T-helper 1 cell treated with Interleukin-12 subunit alpha and Interleukin-12 subunit beta and Interleukin-4 antibody, amounts not matched to agents 30 ng/mL and 1 ng/mL, for 36 hours (primary cell): ENCODE results near the gene HIGD1C. TPM values are rescaled to one million over a fixed set of nuclear protein-coding genes. Genes with fewer than 3 reads are reported as not detected.
"Not testable (repeated sequence)": the region's sequence is repeated elsewhere in the genome, so short reads cannot be mapped to it uniquely, and the experiment has no call there.

Experiments used
- intact Hi-C: fragments of 100-400 bp; cut with micrococcal nuclease; formaldehyde crosslinking; loops from one replicate; pipeline ENCODE4 v1.15.1; 2024
- total RNA-seq: library from RNA; stranded (reverse); gene quantifications from 2 replicates; pipeline ENCODE4 v1.2.3, GENCODE V29; 2022

HIGD1C gene
- total RNA-seq, result not detected in 2 replicates

DNA sequence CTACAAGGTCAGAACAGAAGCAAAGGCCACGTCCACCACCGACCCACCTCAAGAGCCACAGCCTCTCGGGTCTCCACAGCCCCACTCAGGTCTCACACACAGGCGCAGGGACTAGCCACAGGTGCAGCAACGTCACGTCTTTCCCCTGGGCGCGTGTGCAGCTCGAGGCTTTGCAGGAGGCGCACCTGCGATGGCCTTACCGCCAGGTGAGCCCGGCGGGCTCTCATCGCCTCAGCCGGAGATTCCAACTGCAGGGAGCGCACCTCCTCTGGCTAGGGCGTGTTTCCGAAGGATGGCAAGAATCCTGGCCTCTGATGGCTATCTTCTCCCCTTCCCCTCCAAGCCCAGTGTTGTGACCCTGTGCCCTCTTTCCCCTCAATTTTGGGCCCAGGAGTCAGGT lies at the start of gene HIGD1C:
Gene HIGD1C, plus strand, starts transcription at position 35 of the 400 bp plus-strand sequence. CDS start 1,455 bp downstream, outside the sequence.
- intact Hi-C loops, result loop anchor here (2.0 kb wide), 1 partner anchor 34 kb away; no protein-coding TSS in a partner anchor

GRCh38 chr12:50908479-50908878 lies 43.9 kb upstream of the HIGD1C start:
- intact Hi-C loops, result not testable (repeated sequence)

DNA sequence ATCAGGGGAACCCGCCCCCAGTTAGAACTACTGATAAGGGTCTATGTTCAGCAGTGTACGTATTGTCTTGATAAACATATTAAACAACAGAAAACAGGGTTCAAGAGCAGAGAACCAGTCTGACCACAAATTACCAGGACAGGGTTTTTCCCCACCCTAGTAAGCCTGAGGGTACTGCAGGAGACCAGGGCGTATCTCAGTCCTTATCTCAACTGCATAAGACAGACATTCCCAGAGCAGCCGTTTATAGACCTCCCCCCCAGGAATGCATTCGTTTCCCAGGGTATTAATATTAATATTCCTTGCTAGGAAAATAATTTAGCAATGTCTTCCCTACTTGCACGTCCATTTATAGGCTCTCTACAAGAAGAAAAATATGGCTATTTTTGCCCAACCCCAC lies 40.0 kb upstream of the HIGD1C start:
- intact Hi-C loops, result not testable (repeated sequence)

GRCh38 chr12:50913224-50913623 lies 39.1 kb upstream of the HIGD1C start:
- intact Hi-C loops, result no loop called here

DNA sequence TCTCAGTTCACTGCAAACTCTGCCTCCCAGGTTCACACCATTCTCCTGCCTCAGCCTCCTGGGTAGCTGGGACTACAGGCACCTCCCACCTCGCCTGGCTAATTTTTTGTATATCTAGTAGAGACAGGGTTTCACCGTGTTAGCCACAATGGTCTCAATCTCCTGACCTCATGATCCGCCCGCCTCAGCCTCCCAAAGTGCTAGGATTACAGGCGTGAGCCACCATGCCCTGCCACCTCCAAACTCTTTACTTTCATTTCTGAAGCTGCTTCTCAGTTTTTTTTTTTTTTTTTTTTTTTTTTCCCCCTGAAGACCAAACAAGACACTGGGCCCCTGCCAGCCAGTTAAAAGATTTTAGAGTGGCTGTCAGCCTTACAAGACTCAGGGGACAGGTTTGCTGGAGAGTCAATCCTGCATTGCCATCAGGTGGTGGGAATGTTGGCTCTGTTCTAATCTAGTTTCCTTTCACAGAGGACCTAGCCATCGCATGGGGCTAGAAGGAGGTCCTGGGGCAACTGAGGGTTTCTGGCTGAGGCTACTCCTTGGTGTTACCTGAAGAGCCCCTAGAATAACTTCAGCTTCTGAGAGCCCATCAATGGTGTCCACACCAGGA lies 37.4 kb upstream of the HIGD1C start:
- intact Hi-C loops, result no loop called here

GRCh38 chr12:50916292-50916691 lies 36.1 kb upstream of the HIGD1C start:
- intact Hi-C loops, result no loop called here

GRCh38 chr12:50918584-50919316 lies 33.6 kb upstream of the HIGD1C start:
- intact Hi-C loops, result no loop called here

DNA sequence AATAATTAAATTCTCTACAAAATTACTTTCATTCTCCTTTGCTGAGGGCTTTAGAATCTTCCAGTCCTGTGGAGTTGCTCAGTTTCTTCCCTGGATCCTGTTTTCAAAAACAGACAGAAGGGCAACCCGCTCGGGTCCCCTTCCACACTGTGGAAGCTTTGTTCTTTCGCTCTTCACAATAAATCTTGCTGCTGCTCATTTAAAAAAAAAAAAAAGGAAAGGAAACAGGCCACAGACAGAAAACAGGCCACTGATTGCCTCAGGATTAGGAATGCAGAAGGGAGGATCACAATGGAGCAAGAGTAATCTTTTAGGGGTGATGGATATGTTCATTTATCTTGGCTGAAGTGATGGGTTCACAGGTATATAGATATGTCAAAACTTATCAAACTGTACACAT lies 29.5 kb upstream of the HIGD1C start:
- intact Hi-C loops, result no loop called here

DNA sequence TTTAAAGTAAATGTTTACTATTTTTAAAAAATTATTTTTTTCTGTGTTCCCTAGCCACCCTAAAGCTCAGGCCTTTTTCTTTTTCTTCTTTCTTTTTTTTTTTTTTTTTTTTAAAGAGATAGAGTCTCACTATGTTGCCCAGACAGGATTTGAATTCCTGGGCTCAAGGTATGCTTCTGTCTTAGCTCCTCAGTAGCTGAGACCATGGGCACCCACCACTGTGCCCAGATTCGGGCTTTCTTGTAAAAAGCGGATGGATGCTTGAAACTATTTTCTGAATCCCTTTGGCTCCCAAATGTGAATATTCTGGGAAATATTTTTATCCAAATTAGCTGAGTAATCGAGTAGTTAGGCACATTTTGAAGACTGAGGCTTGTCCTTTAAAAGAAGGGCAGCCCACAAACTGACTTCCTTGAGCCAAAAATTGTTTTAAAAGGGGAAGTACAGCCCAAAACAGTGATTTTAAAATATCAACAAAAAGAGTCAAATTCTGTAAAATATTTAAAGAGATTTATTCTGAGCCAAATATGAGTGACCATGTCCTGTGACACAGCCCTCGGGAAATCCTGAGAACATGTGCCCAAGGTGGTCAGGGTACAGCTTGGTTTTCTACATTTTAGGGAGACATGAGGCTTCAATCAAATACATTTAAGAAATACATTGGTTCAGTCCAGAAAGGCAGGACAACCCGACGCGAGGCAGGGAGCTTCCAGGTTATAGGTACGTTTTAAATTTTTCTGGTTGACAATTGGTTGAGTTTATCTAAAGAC lies 28.8 kb upstream of the HIGD1C start:
- intact Hi-C loops, result loop anchor here (1.0 kb wide), 1 partner anchor 98 kb away; no protein-coding TSS in a partner anchor

DNA sequence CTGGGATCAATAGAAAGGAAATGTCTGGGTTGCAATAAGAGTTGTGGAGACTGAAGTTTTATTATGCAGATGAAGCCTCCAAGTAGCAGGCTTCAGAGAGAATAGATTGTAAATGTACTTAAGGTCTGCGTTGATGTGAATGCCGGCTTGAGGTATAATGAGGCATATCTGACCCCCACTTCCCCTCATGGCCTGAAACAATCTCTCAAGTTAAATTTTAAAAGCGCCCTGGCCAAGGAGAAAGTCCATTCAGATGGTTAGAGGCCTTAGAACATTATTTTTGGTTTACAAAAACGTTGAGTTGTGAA lies 28.3 kb upstream of the HIGD1C start:
- intact Hi-C loops, result loop anchor here (1.0 kb wide), 1 partner anchor 99 kb away; no protein-coding TSS in a partner anchor

GRCh38 chr12:50924439-50925341 lies 27.7 kb upstream of the HIGD1C start:
- intact Hi-C loops, result loop anchor here (1.0 kb wide), 1 partner anchor 99 kb away; no protein-coding TSS in a partner anchor

DNA sequence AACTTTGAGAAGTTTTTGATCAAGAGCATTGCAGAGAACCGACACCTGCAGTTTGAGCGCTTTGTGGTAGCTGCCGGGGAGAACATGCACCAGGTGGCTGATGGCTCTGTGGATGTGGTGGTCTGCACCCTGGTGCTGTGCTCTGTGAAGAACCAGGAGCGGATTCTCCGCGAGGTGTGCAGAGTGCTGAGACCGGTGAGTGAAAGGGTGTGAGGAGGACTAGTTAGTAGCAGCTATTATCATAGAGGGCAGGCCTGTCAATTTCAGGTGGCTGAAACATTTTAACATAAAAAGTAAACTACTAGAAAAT lies 27.0 kb upstream of the HIGD1C start:
- intact Hi-C loops, result no loop called here

- intact Hi-C loops, result no loop called here
These were observed 26.4 kb upstream of the HIGD1C start for GRCh38 chr12:50925920-50926319.

DNA sequence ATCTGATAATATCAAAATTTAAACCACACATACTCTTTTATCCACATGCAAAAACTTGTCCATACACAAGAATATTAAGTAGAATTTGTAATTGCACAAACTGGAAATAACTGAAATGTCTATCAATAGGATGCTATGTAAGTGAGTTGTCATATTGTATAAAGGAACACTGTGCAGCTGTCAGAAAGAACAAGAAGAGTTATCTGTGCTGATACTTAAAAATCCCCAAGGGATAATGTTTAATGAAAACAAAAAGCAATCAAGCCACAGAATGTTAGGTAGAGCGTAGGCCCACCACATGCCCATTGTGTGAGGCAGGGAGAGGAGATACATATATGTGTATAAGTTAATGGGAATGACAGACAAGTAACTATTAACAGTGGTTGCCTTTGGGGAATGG lies 25.9 kb upstream of the HIGD1C start:
- intact Hi-C loops, result no loop called here

DNA sequence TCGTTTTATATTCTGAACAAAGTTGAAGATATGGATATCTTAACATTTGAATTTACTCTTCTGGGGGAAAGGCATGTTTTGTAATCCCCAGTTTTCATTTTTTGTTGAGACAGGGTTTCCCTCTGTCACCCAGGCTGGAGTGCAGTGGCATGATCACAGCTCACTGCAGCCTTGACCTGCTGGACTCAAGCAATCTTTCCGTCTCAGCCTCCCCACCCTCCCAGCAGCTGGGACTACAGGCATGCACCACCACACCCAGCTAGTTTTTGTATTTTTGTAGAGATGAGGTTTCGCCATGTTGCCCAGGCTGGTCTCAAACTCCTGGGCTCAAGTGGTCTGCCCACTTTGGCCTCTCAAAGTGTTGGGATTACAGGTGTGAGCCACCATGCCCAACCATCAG lies 25.4 kb upstream of the HIGD1C start:
- intact Hi-C loops, result not testable (repeated sequence)

GRCh38 chr12:50927356-50927755 lies 25.0 kb upstream of the HIGD1C start:
- intact Hi-C loops, result no loop called here

DNA sequence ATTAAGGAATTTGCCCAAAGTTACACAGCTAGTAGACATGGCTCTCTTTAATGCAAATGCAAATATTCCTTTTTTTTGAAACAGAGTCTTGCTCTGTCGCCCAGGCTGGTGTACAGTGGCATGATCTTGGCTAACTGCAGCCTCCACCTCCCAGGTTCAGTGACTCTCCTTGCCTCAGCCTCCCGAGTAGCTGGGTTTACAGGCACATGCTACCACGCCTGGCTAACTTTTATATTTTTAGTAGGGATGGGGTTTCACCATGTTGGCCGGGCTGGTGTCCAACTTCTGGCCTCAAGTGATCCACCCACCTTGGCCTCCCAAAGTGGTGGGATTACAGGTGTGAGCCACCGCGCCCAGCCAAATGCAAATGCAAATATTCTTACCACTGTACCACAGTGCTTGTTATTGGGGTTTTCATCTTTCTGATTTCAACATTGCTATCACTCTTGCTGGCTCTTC lies 24.5 kb upstream of the HIGD1C start:
- intact Hi-C loops, result no loop called here

DNA sequence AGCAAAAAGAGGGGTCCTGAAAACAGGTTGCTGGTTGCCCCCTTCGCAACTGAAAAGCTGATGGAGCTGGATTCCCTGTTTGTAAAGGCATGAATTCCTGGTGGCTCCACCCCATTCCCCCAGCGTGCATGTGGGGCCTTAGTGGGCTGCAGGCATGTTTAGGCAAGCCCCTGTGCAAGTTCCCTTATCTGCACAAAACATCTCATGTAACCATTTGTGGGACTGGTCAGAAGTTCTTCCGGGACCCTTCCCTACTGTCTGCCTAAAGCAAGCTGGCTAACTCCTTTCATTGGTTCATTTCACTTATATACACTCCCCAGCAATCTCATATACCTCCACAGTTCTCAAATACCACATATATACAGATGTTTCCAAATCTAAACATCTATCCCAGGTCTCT lies 24.0 kb upstream of the HIGD1C start:
- intact Hi-C loops, result no loop called here

DNA sequence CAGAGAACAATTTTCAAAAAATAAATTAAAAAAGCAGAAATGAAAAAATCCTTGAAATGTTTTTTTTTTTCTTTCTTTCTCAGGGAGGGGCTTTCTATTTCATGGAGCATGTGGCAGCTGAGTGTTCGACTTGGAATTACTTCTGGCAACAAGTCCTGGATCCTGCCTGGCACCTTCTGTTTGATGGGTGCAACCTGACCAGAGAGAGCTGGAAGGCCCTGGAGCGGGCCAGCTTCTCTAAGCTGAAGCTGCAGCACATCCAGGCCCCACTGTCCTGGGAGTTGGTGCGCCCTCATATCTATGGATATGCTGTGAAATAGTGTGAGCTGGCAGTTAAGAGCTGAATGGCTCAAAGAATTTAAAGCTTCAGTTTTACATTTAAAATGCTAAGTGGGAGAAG lies 22.5 kb upstream of the HIGD1C start:
- intact Hi-C loops, result no loop called here

GRCh38 chr12:50930477-50930876 lies 21.9 kb upstream of the HIGD1C start:
- intact Hi-C loops, result not testable (repeated sequence)

DNA sequence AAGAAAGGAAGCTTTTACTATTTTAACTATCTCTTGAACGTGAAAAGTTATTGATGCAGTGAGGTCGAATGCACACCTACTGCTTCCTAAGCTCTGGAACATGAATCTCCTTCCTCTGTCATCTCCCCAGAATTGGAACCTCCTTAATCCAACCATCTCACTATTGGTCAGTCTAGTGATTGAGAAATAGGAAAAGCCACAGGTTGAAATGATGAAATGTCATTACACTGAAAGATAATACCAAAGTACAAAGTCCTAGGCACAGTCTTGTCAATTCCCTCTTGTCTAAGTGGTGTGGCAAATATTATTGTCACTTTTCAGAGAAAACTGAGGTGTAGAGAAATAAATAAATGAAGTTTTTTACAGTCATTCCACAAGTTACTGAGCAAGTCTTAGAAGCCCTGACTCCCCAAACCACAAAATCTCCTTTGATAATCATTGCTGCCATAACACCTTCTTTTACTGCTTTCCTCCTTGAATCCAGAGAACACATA lies 19.5 kb upstream of the HIGD1C start:
- intact Hi-C loops, result no loop called here
